Measurements from ENCODE around the gene GTF2A1L. TPM values are rescaled to one million over a fixed set of nuclear protein-coding genes. Genes with fewer than 3 reads are reported as not detected.

The GTF2A1L gene
- total and polyA plus RNA-seq, 10 of the 15 experiments (the other 5 are each of a cell fraction or from before 2014, with no cell fraction given): not detected

GRCh38 chr2:48619526-48619925, 1.9 kb downstream of the GTF2A1L start:
- ChIA-PET SMC1A (ENCODE audit: uncharacterized antibody, unreplicated experiment) (no interaction called here), RAD21 (ENCODE audit: unreplicated experiment) (no interaction called here), POLR2A (no interaction called here), CTCF (no interaction called here)
- Histone ChIP-seq H3K36me3 (ENCODE audit: control insufficient read depth in 2 of 2, insufficient read depth in 2 of 2, low read length in 1 of 2) (no peaks in the 10 kb centered on the region), H3K4me2 (ENCODE audit: control insufficient read depth, insufficient read depth) (no peak overlapping the region), H4K20me1 (ENCODE audit: control insufficient read depth, insufficient read depth) (no peaks in the 10 kb centered on the region), H3K27ac (ENCODE audit: control insufficient read depth, insufficient read depth) (no peak overlapping the region), H3K9ac (ENCODE audit: control insufficient read depth, insufficient read depth, low read length) (no peak overlapping the region), H3K79me2 (ENCODE audit: control insufficient read depth, insufficient read depth, low read length) (no peaks in the 10 kb centered on the region), H3K9me3 (replicated peaks; ENCODE audit: control insufficient read depth, insufficient read depth, low read length) (no peaks in the 10 kb centered on the region), H3K4me3 (no peak overlapping the region), H3K27me3 (replicated peaks in 1 of 2; ENCODE audit: control insufficient read depth in 2 of 2, insufficient read depth in 2 of 2, low read length in 1 of 2) (no peaks in the 10 kb centered on the region), H2AFZ (ENCODE audit: control insufficient read depth, low read depth, low read length) (no peak overlapping the region), H3K4me1 (ENCODE audit: control insufficient read depth, insufficient read depth, low read length) (no peaks in the 10 kb centered on the region)
- FAIRE-seq (no peak), ATAC-seq (no peak), DNase-seq (ENCODE audit: low read depth, low spot score) (no peak)
- BruUV-seq (replicated peaks): no TSS peak
- 58% methylated on average over 2 of the region's 2 CpGs for WGBS (ENCODE audit: insufficient coverage, insufficient replicate concordance, low lambda C conversion rate, missing lambda C conversion rate)
- TF ChIP-seq ZBTB4 (CRISPR knock-in tag; IDR thresholded peaks at IDR 0.05) (no peak), TCF7 (IDR thresholded peaks at IDR 0.05; ENCODE audit: borderline replicate concordance) (no peak), ATF7 (IDR thresholded peaks at IDR 0.05; ENCODE audit: low read depth) (no peak), TAF1 (IDR thresholded peaks at IDR 0.05; ENCODE audit: borderline replicate concordance, low read depth, low read length) (no peak), RELA (IDR thresholded peaks at IDR 0.05; ENCODE audit: borderline replicate concordance, partially characterized antibody) (no peak), MLLT1 (IDR thresholded peaks at IDR 0.05) (no peak), NRF1 (conservative IDR thresholded peaks at IDR 0.05; ENCODE audit: low read depth, low read length) (no peak), BMI1 (IDR thresholded peaks at IDR 0.05; ENCODE audit: borderline replicate concordance) (no peak), NKRF (conservative IDR thresholded peaks at IDR 0.05) (no peak), E4F1 (IDR thresholded peaks at IDR 0.05; ENCODE audit: borderline replicate concordance, partially characterized antibody) (no peak), JUND (IDR thresholded peaks at IDR 0.05; ENCODE audit: low read depth, low read length) (no peak), ZZZ3 (IDR thresholded peaks at IDR 0.05; ENCODE audit: control insufficient read depth, insufficient read length, low read depth) (no peak), SUZ12 (IDR thresholded peaks at IDR 0.05; ENCODE audit: unreplicated experiment) (no peak)
- intact Hi-C loops (cut with micrococcal nuclease; ENCODE audit: unreplicated experiment): no loop called here
- in situ Hi-C loops (cut with MboI): no loop called here
